COR-L47 (cell line): ENCODE results near the gene BAZ1A.
"Not testable (repeated sequence)": the region's sequence is repeated elsewhere in the genome, so short reads cannot be mapped to it uniquely, and the experiment has no call there.

Experiments used
- DNase-seq: peaks from one replicate; lab custom pipeline; 2025; lab: John Stamatoyannopoulos, UW

BAZ1A gene

GRCh38 chr14:34858765-34859164 lies 16.4 kb downstream of the BAZ1A start:
- no peak for DNase-seq

GRCh38 chr14:34857689-34858449 lies 17.3 kb downstream of the BAZ1A start:
- DNase-seq, result no peak

GRCh38 chr14:34853041-34853440 lies 22.1 kb downstream of the BAZ1A start:
- DNase-seq, result no peak

GRCh38 chr14:34851395-34851794 lies 23.8 kb downstream of the BAZ1A start:
- no peak for DNase-seq

- no peak for DNase-seq
Measured at GRCh38 chr14:34845869-34846268, 29.3 kb downstream of the BAZ1A start.

- DNase-seq, result no peak
Measured at GRCh38 chr14:34843011-34843554, 32.1 kb downstream of the BAZ1A start.

- DNase-seq, result no peak
Measured at GRCh38 chr14:34837801-34838322, 37.3 kb downstream of the BAZ1A start.

GRCh38 chr14:34835312-34835711 lies 39.8 kb downstream of the BAZ1A start:
- no peak for DNase-seq

- DNase-seq, result no peak
Measured at GRCh38 chr14:34833549-34834523, 41.3 kb downstream of the BAZ1A start.

- no peak for DNase-seq
Measured at GRCh38 chr14:34826661-34827060, 48.5 kb downstream of the BAZ1A start.

GRCh38 chr14:34824826-34825225 lies 50.3 kb downstream of the BAZ1A start:
- DNase-seq, result no peak

GRCh38 chr14:34824256-34824655 lies 50.9 kb downstream of the BAZ1A start:
- no peak for DNase-seq

- no peak for DNase-seq
Measured at GRCh38 chr14:34817768-34818167, 57.4 kb downstream of the BAZ1A start.

GRCh38 chr14:34810028-34810427 lies 65.1 kb downstream of the BAZ1A start:
- no peak for DNase-seq

GRCh38 chr14:34806257-34806656 lies 68.9 kb downstream of the BAZ1A start:
- no peak for DNase-seq

- DNase-seq, result no peak
Measured at GRCh38 chr14:34804933-34805332, 70.2 kb downstream of the BAZ1A start.

GRCh38 chr14:34798861-34799260 lies 76.3 kb downstream of the BAZ1A start:
- not testable (repeated sequence) for DNase-seq

GRCh38 chr14:34797747-34798583 lies 77.2 kb downstream of the BAZ1A start:
- DNase-seq, result peak; percentile 2

- DNase-seq, result no peak
Measured at GRCh38 chr14:34796902-34797301, 78.3 kb downstream of the BAZ1A start.

GRCh38 chr14:34794941-34795340 lies 80.2 kb downstream of the BAZ1A start:
- no peak for DNase-seq

GRCh38 chr14:34794217-34794616 lies 80.9 kb downstream of the BAZ1A start:
- DNase-seq, result no peak

GRCh38 chr14:34792598-34792997 lies 82.6 kb downstream of the BAZ1A start:
- no peak for DNase-seq
